AG04449 (cell line): ENCODE data around the gene KRT6A.
"Not testable (repeated sequence)": the region's sequence is repeated elsewhere in the genome, so short reads cannot be mapped to it uniquely, and the experiment has no call there.

ENCODE experiments used
- CTCF ChIA-PET: fragments of 350-600 bp; formaldehyde crosslinking; extraction: SDS; loops from one replicate; lab custom pipeline; 2021; ENCODE audit warnings: antibody characterized with exemption; lab: Yijun Ruan, JAX
- POLR2A ChIA-PET: fragments of 400-600, 350-600 bp; formaldehyde crosslinking; extraction: SDS; loops from one replicate; lab custom pipeline; 2020; ENCODE audit warnings: antibody characterized with exemption, inconsistent platforms; lab: Yijun Ruan, JAX
- DNase-seq: peaks from one replicate; pipeline ENCODE4 v3.0.0-alpha.2; 2010; ENCODE audit warnings: low read depth, low spot score
- H3K4me3 ChIP-seq: 2 replicates; pipeline ENCODE4 v1.5.1; 2011; ENCODE audit warnings: low read depth, mild to moderate bottlenecking, control low read depth, low read length
- CTCF ChIP-seq: IDR thresholded peaks from one replicate; pipeline ENCODE4 v1.5.1; 2011; ENCODE audit warnings: mild to moderate bottlenecking, moderate library complexity, low read length, control low read depth, inconsistent platforms; ENCODE audit not compliant: insufficient read depth; ENCODE audit errors: missing control alignments

KRT6A gene

GRCh38 chr12:52494518-52494917 is 1.5 kb upstream of the KRT6A start:
- POLR2A ChIA-PET, result no interaction called here
- TF ChIP-seq CTCF, result no peak
- CTCF ChIA-PET, result interaction anchor here (0.8 to 3.2 kb wide), 5 partner anchors 13 to 134 kb away, joined by 3 to 18 read pairs (median 4); no protein-coding TSS in a partner anchor

GRCh38 chr12:52494100-52494499 is 1.0 kb upstream of the KRT6A start:
- CTCF ChIA-PET, result interaction anchor here (0.8 to 3.2 kb wide), 6 partner anchors 10 to 133 kb away, joined by 3 to 18 read pairs (median 4); no protein-coding TSS in a partner anchor
- POLR2A ChIA-PET, result no interaction called here
- no peak overlapping the region for H3K4me3 ChIP-seq
- TF ChIP-seq CTCF, result no peak
- no peak for DNase-seq

More at GRCh38 chr12:52494518-52494917, 1.5 kb upstream of the KRT6A start:
- H3K4me3 ChIP-seq, result no peak overlapping the region
- DNase-seq, result no peak

- DNase-seq, POLR2A ChIA-PET, CTCF ChIA-PET, H3K4me3 ChIP-seq: not testable (repeated sequence)
These were observed 652 bp downstream of the KRT6A start for GRCh38 chr12:52492405-52492804.

GRCh38 chr12:52491495-52491894 is 1.6 kb downstream of the KRT6A start:
- POLR2A ChIA-PET, DNase-seq, CTCF ChIA-PET, H3K4me3 ChIP-seq: not testable (repeated sequence)

GRCh38 chr12:52488736-52489135 is 4.3 kb downstream of the KRT6A start:
- no peak for DNase-seq
- POLR2A ChIA-PET, result no interaction called here

GRCh38 chr12:52487744-52488443 is 5.2 kb downstream of the KRT6A start:
- POLR2A ChIA-PET, H3K4me3 ChIP-seq, DNase-seq, CTCF ChIA-PET: not testable (repeated sequence)

More at GRCh38 chr12:52488736-52489135, 4.3 kb downstream of the KRT6A start:
- CTCF ChIA-PET, result no interaction called here
- no peak for TF ChIP-seq CTCF
- no peak overlapping the region for H3K4me3 ChIP-seq

GRCh38 chr12:52487211-52487610 is 5.8 kb downstream of the KRT6A start:
- CTCF ChIA-PET, result interaction anchor here (1.1 kb wide), 1 partner anchor 96 kb away, joined by 3 read pairs; no protein-coding TSS in a partner anchor
- no peak overlapping the region for H3K4me3 ChIP-seq
- POLR2A ChIA-PET, result no interaction called here
- DNase-seq, result no peak
- TF ChIP-seq CTCF, result no peak
